Neural cell (in vitro differentiated cells): ENCODE data around the gene BTN2A1. TPM values are rescaled to one million over a fixed set of nuclear protein-coding genes. Genes with fewer than 3 reads are reported as not detected.

Experiments
- H2AFZ ChIP-seq: fragments of 200-600, 300-800 bp; sonication (generic), shearing (Covaris generic); 2 replicates; pipeline ENCODE4 v1.6.0; 2014; ENCODE audit warnings: low read depth, mild to moderate bottlenecking, antibody characterized with exemption, low read length, moderate library complexity
- H3F3A ChIP-seq: fragments of 200-600 bp; shearing (Covaris generic); 2 replicates; pipeline ENCODE4 v1.6.1; 2016; ENCODE audit warnings: mild to moderate bottlenecking, moderate library complexity, mixed read lengths, antibody characterized with exemption, low read length; ENCODE audit not compliant: insufficient read depth, poor library complexity, severe bottlenecking
- H3K27ac ChIP-seq: fragments of 200-600, 300-800 bp; sonication (generic), shearing (Covaris generic); 2 replicates; pipeline ENCODE4 v1.5.1; 2014; ENCODE audit warnings: mild to moderate bottlenecking, low read length, moderate library complexity
- H3K27me3 ChIP-seq: fragments of 300-800, 200-600 bp; sonication (generic), shearing (Covaris generic); 2 replicates; pipeline ENCODE4 v1.6.0; 2014; ENCODE audit warnings: mild to moderate bottlenecking, low read depth, low read length, moderate library complexity; ENCODE audit not compliant: insufficient read depth
- H3K36me3 ChIP-seq: fragments of 300-800, 200-600 bp; sonication (generic), shearing (Covaris generic); 2 replicates; pipeline ENCODE4 v1.5.1; 2014; ENCODE audit warnings: mild to moderate bottlenecking, antibody characterized with exemption, low read length, moderate library complexity; ENCODE audit not compliant: insufficient read depth
- H3K4me2 ChIP-seq: fragments of 300-800, 200-600 bp; sonication (generic), shearing (Covaris generic); 2 replicates; pipeline ENCODE4 v1.6.0; 2014; ENCODE audit warnings: mild to moderate bottlenecking, low read length
- H3K4me3 ChIP-seq: fragments of 300-800, 200-600 bp; sonication (generic), shearing (Covaris generic); 2 replicates; pipeline ENCODE4 v1.5.1; 2014; ENCODE audit warnings: mild to moderate bottlenecking, low read length, moderate library complexity
- H3K79me2 ChIP-seq: fragments of 200-600 bp; shearing (Covaris generic); replicated peaks from 2 replicates; pipeline ENCODE4 v1.6.0; 2014; ENCODE audit warnings: mild to moderate bottlenecking, low read length, moderate library complexity; ENCODE audit not compliant: insufficient read depth
- H3K9ac ChIP-seq: fragments of 300-800, 200-600 bp; sonication (generic), shearing (Covaris generic); 2 replicates; pipeline ENCODE4 v1.6.1; 2016; ENCODE audit warnings: mild to moderate bottlenecking, low read length, mixed read lengths
- H3K9me2 ChIP-seq: fragments of 200-600 bp; shearing (Covaris generic); 2 replicates; pipeline ENCODE4 v1.6.1; 2016; ENCODE audit warnings: mild to moderate bottlenecking, low read length, mixed read lengths; ENCODE audit not compliant: insufficient read depth
- H3K9me3 ChIP-seq: fragments of 200-600, 300-800 bp; sonication (generic), shearing (Covaris generic); 2 replicates; pipeline ENCODE4 v1.6.1; 2016; ENCODE audit warnings: mild to moderate bottlenecking, mixed run types, low read length, moderate library complexity, mixed read lengths
- H4K20me1 ChIP-seq: fragments of 200-600 bp; shearing (Covaris generic); 2 replicates; pipeline ENCODE4 v1.6.1; 2016; ENCODE audit warnings: mild to moderate bottlenecking, mixed run types; ENCODE audit not compliant: insufficient read depth
- EP300 ChIP-seq: fragments of 450-650 bp; conservative IDR thresholded peaks from 2 replicates; pipeline ENCODE4 v1.6.1; 2014; ENCODE audit warnings: antibody characterized with exemption, mild to moderate bottlenecking, moderate library complexity; ENCODE audit not compliant: poor library complexity, severe bottlenecking
- EZH2 ChIP-seq: fragments of 200-600, 300-800 bp; shearing (Covaris generic), sonication (generic); IDR thresholded peaks from 2 replicates; pipeline ENCODE4 v1.6.1; 2014; ENCODE audit warnings: antibody characterized with exemption, low read length, borderline replicate concordance, mild to moderate bottlenecking; ENCODE audit not compliant: insufficient read depth, poor library complexity, severe bottlenecking
- MXI1 ChIP-seq: fragments of 450-650 bp; conservative IDR thresholded peaks from 2 replicates; pipeline ENCODE4 v1.6.1; 2014; ENCODE audit warnings: antibody characterized with exemption, mild to moderate bottlenecking; ENCODE audit not compliant: poor library complexity, severe bottlenecking
- POLR2AphosphoS5 ChIP-seq: IDR thresholded peaks from 2 replicates; pipeline ENCODE4 v1.6.1; 2012
- RAD21 ChIP-seq: fragments of 450-650 bp; conservative IDR thresholded peaks from 2 replicates; pipeline ENCODE4 v1.6.1; 2014; ENCODE audit warnings: antibody characterized with exemption, mild to moderate bottlenecking, moderate library complexity
- SMC3 ChIP-seq: fragments of 450-650 bp; conservative IDR thresholded peaks from 2 replicates; pipeline ENCODE4 v1.6.1; 2014; ENCODE audit warnings: antibody characterized with exemption, mild to moderate bottlenecking, moderate library complexity; ENCODE audit not compliant: poor library complexity
- TAF1 ChIP-seq: IDR thresholded peaks from 2 replicates; pipeline ENCODE4 v1.6.1; 2012; ENCODE audit warnings: low read depth
- polyA plus RNA-seq: library from polyadenylated mRNA; depleted of rRNA; stranded (reverse); fragments of >200 nt; gene quantifications from 2 replicates; pipeline ENCODE4 v1.2.3, GENCODE V29; 2014
- TF ChIP-seq, protein P1 (sequence below): fragments of 450-650 bp; IDR thresholded peaks from 2 replicates; pipeline ENCODE4 v1.5.1; 2014; ENCODE audit warnings: antibody characterized with exemption, mild to moderate bottlenecking, moderate library complexity; ENCODE audit not compliant: poor library complexity, severe bottlenecking
- TF ChIP-seq, protein P2 (sequence below): IDR thresholded peaks from 2 replicates; pipeline ENCODE4 v1.6.1; 2012; ENCODE audit warnings: borderline replicate concordance

Gene BTN2A1
- polyA plus RNA-seq, 1 donor from 2014 or later, result 33.8 TPM

DNA sequence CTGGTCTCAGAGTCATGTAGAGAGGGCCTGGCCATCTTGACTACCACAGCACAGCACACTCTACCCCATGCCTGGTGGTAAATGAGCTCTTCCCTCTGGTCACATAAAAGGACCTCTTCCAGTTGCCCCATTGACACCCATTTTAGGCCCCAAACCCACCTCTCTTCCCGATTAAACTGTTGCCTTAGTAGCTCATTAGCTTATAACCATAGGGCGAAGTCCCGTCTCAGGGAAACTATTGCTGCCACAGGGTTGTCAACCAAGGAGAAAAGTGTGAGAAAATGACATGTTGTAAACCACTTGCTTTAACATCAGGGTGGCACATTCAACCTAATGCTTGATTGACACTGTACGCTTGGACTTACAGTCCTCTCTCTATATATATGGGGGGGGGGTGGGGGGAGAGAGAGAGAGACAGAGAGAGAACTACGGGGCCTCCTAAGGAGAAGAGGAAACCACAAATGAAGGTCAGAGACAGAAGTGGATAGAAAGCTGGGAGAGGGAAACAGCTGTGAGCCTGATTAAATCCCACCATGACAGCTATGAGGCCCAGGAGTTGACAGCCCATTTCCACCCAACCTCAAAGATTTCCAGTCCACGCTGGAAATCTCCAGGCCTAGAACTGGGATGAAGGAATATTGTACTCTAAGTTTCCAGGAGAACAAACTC is 27.5 kb downstream of the BTN2A1 start:
- Histone ChIP-seq H3K9ac (no peak overlapping the region), H3K4me2 (no peak overlapping the region), H3K36me3 (no peaks in the 10 kb centered on the region), H3K4me3 (no peak overlapping the region), H3K9me2 (no peaks in the 10 kb centered on the region), H3K27me3 (no peaks in the 10 kb centered on the region), H3K27ac (no peak overlapping the region), H4K20me1 (no peaks in the 10 kb centered on the region), H2AFZ (no peak overlapping the region), H3K79me2 (no peaks in the 10 kb centered on the region), H3K9me3 (peaks cover 5% of the 10 kb centered on the region), H3F3A (no peaks in the 10 kb centered on the region)
- no peak for TF ChIP-seq SMC3
- TF ChIP-seq TAF1, result no peak
- no peak for TF ChIP-seq MXI1
- TF ChIP-seq, protein P1, sequence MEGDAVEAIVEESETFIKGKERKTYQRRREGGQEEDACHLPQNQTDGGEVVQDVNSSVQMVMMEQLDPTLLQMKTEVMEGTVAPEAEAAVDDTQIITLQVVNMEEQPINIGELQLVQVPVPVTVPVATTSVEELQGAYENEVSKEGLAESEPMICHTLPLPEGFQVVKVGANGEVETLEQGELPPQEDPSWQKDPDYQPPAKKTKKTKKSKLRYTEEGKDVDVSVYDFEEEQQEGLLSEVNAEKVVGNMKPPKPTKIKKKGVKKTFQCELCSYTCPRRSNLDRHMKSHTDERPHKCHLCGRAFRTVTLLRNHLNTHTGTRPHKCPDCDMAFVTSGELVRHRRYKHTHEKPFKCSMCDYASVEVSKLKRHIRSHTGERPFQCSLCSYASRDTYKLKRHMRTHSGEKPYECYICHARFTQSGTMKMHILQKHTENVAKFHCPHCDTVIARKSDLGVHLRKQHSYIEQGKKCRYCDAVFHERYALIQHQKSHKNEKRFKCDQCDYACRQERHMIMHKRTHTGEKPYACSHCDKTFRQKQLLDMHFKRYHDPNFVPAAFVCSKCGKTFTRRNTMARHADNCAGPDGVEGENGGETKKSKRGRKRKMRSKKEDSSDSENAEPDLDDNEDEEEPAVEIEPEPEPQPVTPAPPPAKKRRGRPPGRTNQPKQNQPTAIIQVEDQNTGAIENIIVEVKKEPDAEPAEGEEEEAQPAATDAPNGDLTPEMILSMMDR, result no peak
- no peak for TF ChIP-seq EZH2
- TF ChIP-seq RAD21, result no peak
- no peak for TF ChIP-seq POLR2AphosphoS5
- TF ChIP-seq EP300, result no peak

DNA sequence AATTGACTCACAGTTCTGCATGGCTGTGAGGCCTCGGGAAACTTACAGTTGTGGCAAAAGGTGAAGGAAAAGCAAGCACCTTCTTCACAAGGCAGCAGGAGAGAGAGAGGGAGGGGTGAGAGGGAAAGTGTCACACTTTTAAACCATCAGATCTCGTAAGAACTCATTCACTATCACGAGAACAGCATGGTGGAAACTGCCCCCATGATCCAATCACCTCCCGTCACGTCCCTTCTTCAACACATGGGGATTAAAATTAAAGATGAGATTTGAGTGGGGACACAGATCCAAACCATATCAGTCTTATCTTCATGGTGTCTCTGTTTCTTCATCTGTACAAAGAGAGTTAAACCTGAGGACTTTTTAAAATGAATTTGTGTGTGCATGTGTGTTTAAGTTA is 28.6 kb downstream of the BTN2A1 start:
- Histone ChIP-seq H3K79me2 (no peaks in the 10 kb centered on the region), H2AFZ (no peak overlapping the region), H3K9me3 (peaks cover 5% of the 10 kb centered on the region), H3F3A (no peaks in the 10 kb centered on the region), H4K20me1 (no peaks in the 10 kb centered on the region), H3K4me3 (no peak overlapping the region), H3K36me3 (no peaks in the 10 kb centered on the region), H3K4me2 (no peak overlapping the region), H3K27me3 (no peaks in the 10 kb centered on the region), H3K9me2 (no peaks in the 10 kb centered on the region), H3K27ac (no peak overlapping the region), H3K9ac (no peak overlapping the region)
- TF ChIP-seq EP300 (no peak), TAF1 (no peak), SMC3 (no peak)

DNA sequence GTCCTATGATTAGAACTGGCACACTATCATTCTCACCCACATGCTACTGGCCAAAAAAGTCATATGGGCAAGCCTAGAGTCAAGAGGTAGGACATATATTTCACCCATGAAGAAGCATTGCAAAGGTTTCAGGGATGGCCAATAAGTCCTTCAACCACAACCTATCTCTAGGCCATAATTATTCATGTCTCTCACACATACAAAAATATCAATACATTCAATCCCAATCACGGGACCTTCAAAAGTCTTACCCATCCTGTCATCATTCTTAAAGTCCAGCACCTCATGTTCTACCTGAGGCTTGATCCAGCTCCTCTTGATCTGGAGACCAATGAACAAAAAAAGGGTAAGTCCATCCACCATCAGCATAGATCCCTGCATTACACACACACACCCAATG is 29.7 kb downstream of the BTN2A1 start:
- peaks cover 5% of the 10 kb centered on the region for H3K9me3 ChIP-seq
- no peak overlapping the region for H2AFZ ChIP-seq
- H3K9me2 ChIP-seq, result no peaks in the 10 kb centered on the region
- no peak overlapping the region for H3K9ac ChIP-seq
- no peak overlapping the region for H3K27ac ChIP-seq
- no peaks in the 10 kb centered on the region for H3F3A ChIP-seq
- H3K27me3 ChIP-seq, result no peaks in the 10 kb centered on the region
- no peak overlapping the region for H3K4me3 ChIP-seq
- no peak for TF ChIP-seq POLR2AphosphoS5
- TF ChIP-seq, protein P2, sequence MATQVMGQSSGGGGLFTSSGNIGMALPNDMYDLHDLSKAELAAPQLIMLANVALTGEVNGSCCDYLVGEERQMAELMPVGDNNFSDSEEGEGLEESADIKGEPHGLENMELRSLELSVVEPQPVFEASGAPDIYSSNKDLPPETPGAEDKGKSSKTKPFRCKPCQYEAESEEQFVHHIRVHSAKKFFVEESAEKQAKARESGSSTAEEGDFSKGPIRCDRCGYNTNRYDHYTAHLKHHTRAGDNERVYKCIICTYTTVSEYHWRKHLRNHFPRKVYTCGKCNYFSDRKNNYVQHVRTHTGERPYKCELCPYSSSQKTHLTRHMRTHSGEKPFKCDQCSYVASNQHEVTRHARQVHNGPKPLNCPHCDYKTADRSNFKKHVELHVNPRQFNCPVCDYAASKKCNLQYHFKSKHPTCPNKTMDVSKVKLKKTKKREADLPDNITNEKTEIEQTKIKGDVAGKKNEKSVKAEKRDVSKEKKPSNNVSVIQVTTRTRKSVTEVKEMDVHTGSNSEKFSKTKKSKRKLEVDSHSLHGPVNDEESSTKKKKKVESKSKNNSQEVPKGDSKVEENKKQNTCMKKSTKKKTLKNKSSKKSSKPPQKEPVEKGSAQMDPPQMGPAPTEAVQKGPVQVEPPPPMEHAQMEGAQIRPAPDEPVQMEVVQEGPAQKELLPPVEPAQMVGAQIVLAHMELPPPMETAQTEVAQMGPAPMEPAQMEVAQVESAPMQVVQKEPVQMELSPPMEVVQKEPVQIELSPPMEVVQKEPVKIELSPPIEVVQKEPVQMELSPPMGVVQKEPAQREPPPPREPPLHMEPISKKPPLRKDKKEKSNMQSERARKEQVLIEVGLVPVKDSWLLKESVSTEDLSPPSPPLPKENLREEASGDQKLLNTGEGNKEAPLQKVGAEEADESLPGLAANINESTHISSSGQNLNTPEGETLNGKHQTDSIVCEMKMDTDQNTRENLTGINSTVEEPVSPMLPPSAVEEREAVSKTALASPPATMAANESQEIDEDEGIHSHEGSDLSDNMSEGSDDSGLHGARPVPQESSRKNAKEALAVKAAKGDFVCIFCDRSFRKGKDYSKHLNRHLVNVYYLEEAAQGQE, result no peak
- no peak overlapping the region for H3K4me2 ChIP-seq
- H3K79me2 ChIP-seq, result no peaks in the 10 kb centered on the region
- no peaks in the 10 kb centered on the region for H3K36me3 ChIP-seq
- H4K20me1 ChIP-seq, result no peaks in the 10 kb centered on the region
